ENCODE measurements around the gene CCDC178. TPM values are rescaled to one million over a fixed set of nuclear protein-coding genes. Genes with fewer than 3 reads are reported as not detected.

CCDC178 gene
- total RNA-seq, 1 experiment from 2014 or later, result not detected

DNA sequence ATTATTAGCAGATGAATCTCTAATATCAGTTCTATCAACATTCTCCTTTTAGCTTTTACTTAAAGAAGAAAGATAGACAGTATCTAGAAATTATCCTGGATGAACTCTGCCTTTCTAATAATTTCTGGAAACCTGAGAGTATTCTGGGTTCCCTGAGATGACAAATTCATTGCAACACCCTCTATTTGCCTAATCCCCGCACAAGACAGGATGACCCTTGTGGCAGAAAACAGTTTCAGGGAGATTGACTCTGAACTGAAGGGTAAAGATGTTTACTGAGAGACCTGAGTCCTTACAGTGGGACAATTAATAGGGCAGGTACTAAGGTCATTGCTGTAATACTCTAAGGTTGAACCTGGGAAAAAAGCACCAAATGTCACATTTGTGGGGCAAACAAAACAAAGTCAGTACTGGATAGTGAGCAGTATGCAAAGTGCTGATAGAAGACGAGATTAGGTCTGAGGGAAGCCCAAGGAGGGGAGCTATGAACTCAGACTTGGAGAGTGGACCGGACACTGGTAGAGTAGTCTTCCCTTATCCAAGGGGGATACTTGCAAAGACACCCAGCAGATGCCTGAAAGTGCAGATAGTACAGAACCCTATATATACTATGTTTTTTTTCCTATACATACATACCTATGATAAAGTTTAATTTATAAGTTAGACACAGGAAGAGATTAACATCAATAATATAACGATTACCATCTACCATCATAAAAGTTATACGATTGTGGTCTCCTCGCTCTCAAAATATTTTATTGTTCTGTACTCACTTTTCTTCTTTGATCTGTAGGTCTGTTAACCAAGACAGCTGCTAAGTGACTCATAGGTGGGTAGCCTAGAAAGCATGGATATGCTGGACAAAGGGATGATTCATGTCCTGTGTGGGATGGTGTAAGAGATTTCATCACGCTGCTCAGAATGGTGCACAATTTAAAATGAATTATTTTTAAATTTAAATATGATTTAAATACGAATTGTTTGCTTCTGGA, 519.4 kb downstream of the CCDC178 start:
- no peaks in the 10 kb centered on the region for H3K36me3 ChIP-seq (ENCODE audit: control insufficient read depth in 1 of 2, insufficient read depth in 2 of 2, low read length in 2 of 2)
- H3K4me1 ChIP-seq (ENCODE audit: control insufficient read depth in 1 of 2, insufficient read depth in 2 of 2, low read length in 2 of 2), result 0 out of 4 replicates have a peak, but pooled peaks cover 0 to 2% of the 10 kb centered on the region in 2 experiments
- ATAC-seq, result no peak; the same call in 1 of the 2 replicates
- RAD21 ChIA-PET (ENCODE audit: low non-redundant PET in 1 of 2, low total read pairs in 2 of 2, uncharacterized antibody in 2 of 2, unreplicated experiment in 2 of 2), result no interaction called here
- no peaks in the 10 kb centered on the region for H4K20me1 ChIP-seq (ENCODE audit: insufficient read depth)
- H3K4me3 ChIP-seq (replicated peaks in 1 of 2; ENCODE audit: low read depth in 1 of 2, low read length in 2 of 2), result no peak overlapping the region
- intact Hi-C loops (cut with micrococcal nuclease), result no loop called here
- no peak for DNase-seq (ENCODE audit: low read depth, low spot score)
- BruUV-seq (replicated peaks), result no TSS peak
- no peak overlapping the region for H3K9ac ChIP-seq (ENCODE audit: low read length)
- no peaks in the 10 kb centered on the region for H3K27me3 ChIP-seq (ENCODE audit: insufficient read depth, low read length)
- H3K4me2 ChIP-seq (ENCODE audit: low read length), result no peak overlapping the region
- 0 out of 4 replicates have a peak, but pooled peaks cover 0 to 4% of the 10 kb centered on the region in 2 experiments for H3K9me3 ChIP-seq (ENCODE audit: control insufficient read depth in 1 of 2, insufficient read depth in 1 of 2, low read depth in 1 of 2, low read length in 2 of 2)
- CTCF ChIA-PET, result no interaction called here
- no peaks in the 10 kb centered on the region for H3K9me2 ChIP-seq (ENCODE audit: insufficient read depth)
- POLR2A ChIA-PET, result no interaction called here
- TF ChIP-seq FOSL1 (IDR thresholded peaks at IDR 0.05; ENCODE audit: low read depth), result peak; percentile 29; the same call in 1 of the 2 replicates
- peak; percentile 86 for TF ChIP-seq TCF7L2 (IDR thresholded peaks at IDR 0.05; ENCODE audit: borderline replicate concordance, extremely low read depth, insufficient read depth, insufficient read length)
- peak; percentile 30; the same call in 1 of the 2 replicates for TF ChIP-seq JUND (IDR thresholded peaks at IDR 0.05)
- no peak for TF ChIP-seq ZNF274 (IDR thresholded peaks at IDR 0.05; ENCODE audit: low read depth, low read length)
- TF ChIP-seq CEBPB (IDR thresholded peaks at IDR 0.05; ENCODE audit: low read depth), result peak; percentile 41; the same call in 1 of the 2 replicates
- TF ChIP-seq, protein P1, sequence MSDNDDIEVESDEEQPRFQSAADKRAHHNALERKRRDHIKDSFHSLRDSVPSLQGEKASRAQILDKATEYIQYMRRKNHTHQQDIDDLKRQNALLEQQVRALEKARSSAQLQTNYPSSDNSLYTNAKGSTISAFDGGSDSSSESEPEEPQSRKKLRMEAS (IDR thresholded peaks at IDR 0.05), result no peak
- H3K27ac ChIP-seq (ENCODE audit: low read depth, low read length), result no peak overlapping the region
- no peak overlapping the region for H2AFZ ChIP-seq (ENCODE audit: low read depth, low read length, poor library complexity, severe bottlenecking)
- H3K79me2 ChIP-seq (ENCODE audit: insufficient read depth, low read length), result no peaks in the 10 kb centered on the region

DNA sequence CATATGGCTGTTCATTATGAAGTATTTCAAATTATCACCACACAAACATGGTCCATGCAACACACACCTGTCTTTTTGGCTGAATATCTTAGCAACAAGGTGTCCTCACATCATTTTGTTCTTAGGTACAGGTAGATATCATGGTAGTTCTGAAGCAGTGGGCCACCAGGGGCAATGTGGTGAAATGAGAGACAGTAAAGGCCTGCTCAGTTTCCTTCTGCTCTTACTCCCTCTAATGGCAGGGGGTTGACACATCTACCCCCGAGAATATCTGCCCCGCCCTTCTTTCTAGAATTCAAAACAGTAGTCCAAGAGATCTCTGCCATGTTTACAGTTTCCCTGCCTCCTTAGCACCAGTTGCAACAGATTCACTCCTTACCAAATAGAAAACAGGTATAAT, 520.7 kb downstream of the CCDC178 start:
- CTCF ChIA-PET, result no interaction called here
- Histone ChIP-seq H3K27me3 (ENCODE audit: insufficient read depth, low read length) (no peaks in the 10 kb centered on the region), H3K9me3 (ENCODE audit: control insufficient read depth in 1 of 2, insufficient read depth in 1 of 2, low read depth in 1 of 2, low read length in 2 of 2) (peaks cover 0 to 4% of the 10 kb centered on the region in 2 experiments; a peak in 1 of 4 replicates), H3K36me3 (ENCODE audit: control insufficient read depth in 1 of 2, insufficient read depth in 2 of 2, low read length in 2 of 2) (no peaks in the 10 kb centered on the region), H4K20me1 (ENCODE audit: insufficient read depth) (no peaks in the 10 kb centered on the region), H3K4me3 (replicated peaks in 1 of 2; ENCODE audit: low read depth in 1 of 2, low read length in 2 of 2) (no peak overlapping the region), H3K4me2 (ENCODE audit: low read length) (no peak overlapping the region), H3K4me1 (ENCODE audit: control insufficient read depth in 1 of 2, insufficient read depth in 2 of 2, low read length in 2 of 2) (0 out of 4 replicates have a peak, but pooled peaks cover 0 to 2% of the 10 kb centered on the region in 2 experiments), H3K27ac (ENCODE audit: low read depth, low read length) (no peak overlapping the region), H3K9ac (ENCODE audit: low read length) (no peak overlapping the region), H2AFZ (ENCODE audit: low read depth, low read length, poor library complexity, severe bottlenecking) (no peak overlapping the region), H3K79me2 (ENCODE audit: insufficient read depth, low read length) (no peaks in the 10 kb centered on the region), H3K9me2 (ENCODE audit: insufficient read depth) (no peaks in the 10 kb centered on the region)
- no TSS peak for BruUV-seq (replicated peaks)
- ATAC-seq, result peak; percentile 80
- POLR2A ChIA-PET, result no interaction called here
- DNase-seq (ENCODE audit: low read depth, low spot score), result no peak
- intact Hi-C loops (cut with micrococcal nuclease), result no loop called here
- RAD21 ChIA-PET (ENCODE audit: low non-redundant PET in 1 of 2, low total read pairs in 2 of 2, uncharacterized antibody in 2 of 2, unreplicated experiment in 2 of 2), result no interaction called here
- TF ChIP-seq, protein P2, sequence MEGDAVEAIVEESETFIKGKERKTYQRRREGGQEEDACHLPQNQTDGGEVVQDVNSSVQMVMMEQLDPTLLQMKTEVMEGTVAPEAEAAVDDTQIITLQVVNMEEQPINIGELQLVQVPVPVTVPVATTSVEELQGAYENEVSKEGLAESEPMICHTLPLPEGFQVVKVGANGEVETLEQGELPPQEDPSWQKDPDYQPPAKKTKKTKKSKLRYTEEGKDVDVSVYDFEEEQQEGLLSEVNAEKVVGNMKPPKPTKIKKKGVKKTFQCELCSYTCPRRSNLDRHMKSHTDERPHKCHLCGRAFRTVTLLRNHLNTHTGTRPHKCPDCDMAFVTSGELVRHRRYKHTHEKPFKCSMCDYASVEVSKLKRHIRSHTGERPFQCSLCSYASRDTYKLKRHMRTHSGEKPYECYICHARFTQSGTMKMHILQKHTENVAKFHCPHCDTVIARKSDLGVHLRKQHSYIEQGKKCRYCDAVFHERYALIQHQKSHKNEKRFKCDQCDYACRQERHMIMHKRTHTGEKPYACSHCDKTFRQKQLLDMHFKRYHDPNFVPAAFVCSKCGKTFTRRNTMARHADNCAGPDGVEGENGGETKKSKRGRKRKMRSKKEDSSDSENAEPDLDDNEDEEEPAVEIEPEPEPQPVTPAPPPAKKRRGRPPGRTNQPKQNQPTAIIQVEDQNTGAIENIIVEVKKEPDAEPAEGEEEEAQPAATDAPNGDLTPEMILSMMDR (IDR thresholded peaks at IDR 0.05 in 2 of 3, conservative IDR thresholded peaks at IDR 0.05 in 1 of 3; ENCODE audit: borderline replicate concordance in 1 of 3, insufficient read depth in 1 of 3, low read depth in 2 of 3, low read length in 2 of 3), result peak; percentile 24 to 39 (median 34); a peak in 3 of 6 replicates
- TF ChIP-seq SP1 (IDR thresholded peaks at IDR 0.05; ENCODE audit: low read depth), result no peak
- no peak for TF ChIP-seq EGR1 (IDR thresholded peaks at IDR 0.05; ENCODE audit: low read depth)

All from HCT116 (cell line).